Smooth muscle cell (in vitro differentiated cells): ENCODE measurements around the gene NEK4. TPM values are rescaled to one million over a fixed set of nuclear protein-coding genes. Genes with fewer than 3 reads are reported as not detected.

Source experiments
- DNase-seq: peaks from one replicate; lab custom pipeline; 2025; ENCODE audit not compliant: unreplicated experiment; lab: John Stamatoyannopoulos, UW
- H2AFZ ChIP-seq: fragments of 200-600 bp; sonication (generic); 2 replicates; pipeline ENCODE4 v1.6.0; 2016; ENCODE audit warnings: antibody characterized with exemption, low read depth, mild to moderate bottlenecking
- H3F3A ChIP-seq: fragments of 200-600 bp; sonication (generic); 2 replicates; pipeline ENCODE4 v1.6.0; 2017; ENCODE audit warnings: antibody characterized with exemption, low read depth
- H3K27ac ChIP-seq: fragments of 200-600 bp; sonication (generic); 2 replicates; pipeline ENCODE4 v1.5.1; 2016; ENCODE audit warnings: low read depth, mild to moderate bottlenecking
- H3K27me3 ChIP-seq: fragments of 200-600 bp; sonication (generic); 2 replicates; pipeline ENCODE4 v1.6.1; 2016; ENCODE audit warnings: low read depth, mild to moderate bottlenecking
- H3K36me3 ChIP-seq: fragments of 200-600 bp; sonication (generic); 2 replicates; pipeline ENCODE4 v1.5.1; 2016; ENCODE audit warnings: low read depth
- H3K4me1 ChIP-seq: fragments of 200-600 bp; sonication (generic); 2 replicates; pipeline ENCODE4 v1.5.1; 2016; ENCODE audit warnings: low read depth
- H3K4me2 ChIP-seq: fragments of 200-600 bp; sonication (generic); 2 replicates; pipeline ENCODE4 v1.6.0; 2016; ENCODE audit warnings: mild to moderate bottlenecking
- H3K4me3 ChIP-seq: fragments of 200-600 bp; sonication (generic); 2 replicates; pipeline ENCODE4 v1.5.1; 2016; ENCODE audit warnings: mild to moderate bottlenecking
- H3K79me2 ChIP-seq: fragments of 200-600 bp; sonication (generic); 2 replicates; pipeline ENCODE4 v1.6.0; 2016; ENCODE audit warnings: low read depth, mild to moderate bottlenecking
- H3K9ac ChIP-seq: fragments of 200-600 bp; sonication (generic); 2 replicates; pipeline ENCODE4 v1.6.0; 2016; ENCODE audit warnings: low read depth
- H3K9me3 ChIP-seq: fragments of 200-600 bp; sonication (generic); replicated peaks from 2 replicates; pipeline ENCODE4 v1.5.1; 2016; ENCODE audit warnings: low read depth
- H4K20me1 ChIP-seq: fragments of 200-600 bp; sonication (generic); 2 replicates; pipeline ENCODE4 v1.6.0; 2016; ENCODE audit warnings: low read depth
- WGBS: methylation state at CpG from one replicate; pipeline ENCODE4 v1.1.7; 2016; ENCODE audit warnings: low lambda C conversion rate; 5-methylcytosine and 5-hydroxymethylcytosine counted together
- polyA plus RNA-seq: library from polyadenylated mRNA; unstranded; fragments of >200 nt; fragmentation: Nextera tagmentation; extraction: Ambion mirVana; gene quantifications from 2 replicates; pipeline ENCODE4 v1.2.1, GENCODE V29; 2016
- total RNA-seq: library from RNA; depleted of rRNA; stranded (reverse); fragments of >200 nt; gene quantifications from 2 replicates; pipeline ENCODE4 v1.2.3, GENCODE V29; 2014
- TF ChIP-seq, protein P1 (sequence below): fragments of 200-600 bp; sonication (generic); IDR thresholded peaks from 2 replicates; pipeline ENCODE4 v1.5.1; 2017; ENCODE audit warnings: borderline replicate concordance, mild to moderate bottlenecking, antibody characterized with exemption; ENCODE audit not compliant: insufficient read depth, poor library complexity, severe bottlenecking

The NEK4 gene
- total and polyA plus RNA-seq, 2 experiments from 2014 or later, result 8.6 to 11.0 TPM

GRCh38 chr3:52781741-52782140 lies 11.0 kb upstream of the NEK4 start:
- 80% methylated on average over 13 of the region's 13 CpGs for WGBS
- Histone ChIP-seq H3K79me2 (no peaks in the 10 kb centered on the region), H3K4me1 (no peaks in the 10 kb centered on the region), H3K36me3 (no peaks in the 10 kb centered on the region), H3K27ac (no peak overlapping the region), H3K27me3 (peaks cover 28% of the 10 kb centered on the region), H3K4me2 (no peak overlapping the region), H4K20me1 (no peaks in the 10 kb centered on the region), H3K4me3 (no peak overlapping the region), H3K9ac (no peak overlapping the region), H3F3A (no peaks in the 10 kb centered on the region), H2AFZ (no peak overlapping the region), H3K9me3 (no peaks in the 10 kb centered on the region)
- TF ChIP-seq, protein P1, sequence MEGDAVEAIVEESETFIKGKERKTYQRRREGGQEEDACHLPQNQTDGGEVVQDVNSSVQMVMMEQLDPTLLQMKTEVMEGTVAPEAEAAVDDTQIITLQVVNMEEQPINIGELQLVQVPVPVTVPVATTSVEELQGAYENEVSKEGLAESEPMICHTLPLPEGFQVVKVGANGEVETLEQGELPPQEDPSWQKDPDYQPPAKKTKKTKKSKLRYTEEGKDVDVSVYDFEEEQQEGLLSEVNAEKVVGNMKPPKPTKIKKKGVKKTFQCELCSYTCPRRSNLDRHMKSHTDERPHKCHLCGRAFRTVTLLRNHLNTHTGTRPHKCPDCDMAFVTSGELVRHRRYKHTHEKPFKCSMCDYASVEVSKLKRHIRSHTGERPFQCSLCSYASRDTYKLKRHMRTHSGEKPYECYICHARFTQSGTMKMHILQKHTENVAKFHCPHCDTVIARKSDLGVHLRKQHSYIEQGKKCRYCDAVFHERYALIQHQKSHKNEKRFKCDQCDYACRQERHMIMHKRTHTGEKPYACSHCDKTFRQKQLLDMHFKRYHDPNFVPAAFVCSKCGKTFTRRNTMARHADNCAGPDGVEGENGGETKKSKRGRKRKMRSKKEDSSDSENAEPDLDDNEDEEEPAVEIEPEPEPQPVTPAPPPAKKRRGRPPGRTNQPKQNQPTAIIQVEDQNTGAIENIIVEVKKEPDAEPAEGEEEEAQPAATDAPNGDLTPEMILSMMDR, result no peak
- no peak for DNase-seq

- Histone ChIP-seq H3K4me2 (no peak overlapping the region), H2AFZ (no peak overlapping the region), H3K9me3 (no peaks in the 10 kb centered on the region), H3K4me3 (no peak overlapping the region), H3K79me2 (no peaks in the 10 kb centered on the region), H3K4me1 (no peaks in the 10 kb centered on the region), H3K9ac (no peak overlapping the region), H3K36me3 (no peaks in the 10 kb centered on the region), H3K27ac (no peak overlapping the region), H3F3A (no peaks in the 10 kb centered on the region), H4K20me1 (no peaks in the 10 kb centered on the region), H3K27me3 (peaks cover 28% of the 10 kb centered on the region)
- TF ChIP-seq, protein P1, result no peak
- 87% methylated on average over 8 of the region's 8 CpGs for WGBS
- DNase-seq, result no peak
Observed at GRCh38 chr3:52779837-52780585, 9.3 kb upstream of the NEK4 start.

GRCh38 chr3:52779011-52779836 lies 8.5 kb upstream of the NEK4 start:
- no peak for DNase-seq
- H3K27me3 ChIP-seq, result peaks cover 28% of the 10 kb centered on the region

More at GRCh38 chr3:52779011-52779836, 8.5 kb upstream of the NEK4 start:
- H3K27ac ChIP-seq, result no peak overlapping the region
- H4K20me1 ChIP-seq, result no peaks in the 10 kb centered on the region
- H3F3A ChIP-seq, result no peaks in the 10 kb centered on the region
- no peak overlapping the region for H3K9ac ChIP-seq
- no peak overlapping the region for H3K4me3 ChIP-seq
- H3K36me3 ChIP-seq, result no peaks in the 10 kb centered on the region
- H3K4me1 ChIP-seq, result no peaks in the 10 kb centered on the region
- no peak overlapping the region for H3K4me2 ChIP-seq
- no peak overlapping the region for H2AFZ ChIP-seq
- 84% methylated on average over 11 of the region's 11 CpGs for WGBS
- TF ChIP-seq, protein P1, result no peak
- H3K79me2 ChIP-seq, result no peaks in the 10 kb centered on the region
- H3K9me3 ChIP-seq, result no peaks in the 10 kb centered on the region
